PC-9 (cell line): Measurements from ENCODE around the gene VCAN.

Experiments used
- EZH2 ChIP-seq: fragments of 200-600 bp; sonication (generic); IDR thresholded peaks from 2 replicates; pipeline ENCODE4 v1.8.0; 2017; ENCODE audit warnings: antibody characterized with exemption, low read depth
- TF ChIP-seq, protein P1 (sequence below): fragments of 200-600 bp; sonication (generic); conservative IDR thresholded peaks from 2 replicates; pipeline ENCODE4 v1.6.1; 2017; ENCODE audit warnings: mixed run types, antibody characterized with exemption, mild to moderate bottlenecking, moderate library complexity

DNA sequence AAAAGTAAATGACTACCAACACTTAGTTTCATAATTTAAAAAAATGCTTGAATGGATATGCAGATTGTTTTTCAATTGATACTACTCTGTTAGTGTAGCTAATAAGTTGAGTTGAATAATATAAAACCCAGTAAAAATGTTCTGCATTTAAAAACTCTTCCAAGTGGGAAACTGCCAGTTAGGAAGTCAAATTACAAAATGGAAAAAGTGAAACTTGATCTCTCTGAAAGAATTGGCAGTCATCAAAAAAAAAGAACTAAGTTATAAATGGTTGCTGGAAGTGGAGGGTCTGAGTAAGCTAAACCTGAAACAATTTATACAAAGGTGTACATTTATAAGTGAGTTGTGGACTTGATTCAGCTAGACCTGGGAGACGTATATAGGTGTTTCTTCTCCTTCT, 52.4 kb downstream of the VCAN start:
- TF ChIP-seq, protein P1, sequence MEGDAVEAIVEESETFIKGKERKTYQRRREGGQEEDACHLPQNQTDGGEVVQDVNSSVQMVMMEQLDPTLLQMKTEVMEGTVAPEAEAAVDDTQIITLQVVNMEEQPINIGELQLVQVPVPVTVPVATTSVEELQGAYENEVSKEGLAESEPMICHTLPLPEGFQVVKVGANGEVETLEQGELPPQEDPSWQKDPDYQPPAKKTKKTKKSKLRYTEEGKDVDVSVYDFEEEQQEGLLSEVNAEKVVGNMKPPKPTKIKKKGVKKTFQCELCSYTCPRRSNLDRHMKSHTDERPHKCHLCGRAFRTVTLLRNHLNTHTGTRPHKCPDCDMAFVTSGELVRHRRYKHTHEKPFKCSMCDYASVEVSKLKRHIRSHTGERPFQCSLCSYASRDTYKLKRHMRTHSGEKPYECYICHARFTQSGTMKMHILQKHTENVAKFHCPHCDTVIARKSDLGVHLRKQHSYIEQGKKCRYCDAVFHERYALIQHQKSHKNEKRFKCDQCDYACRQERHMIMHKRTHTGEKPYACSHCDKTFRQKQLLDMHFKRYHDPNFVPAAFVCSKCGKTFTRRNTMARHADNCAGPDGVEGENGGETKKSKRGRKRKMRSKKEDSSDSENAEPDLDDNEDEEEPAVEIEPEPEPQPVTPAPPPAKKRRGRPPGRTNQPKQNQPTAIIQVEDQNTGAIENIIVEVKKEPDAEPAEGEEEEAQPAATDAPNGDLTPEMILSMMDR = no peak
- no peak for TF ChIP-seq EZH2
